GM21367 (cell line): Measurements from ENCODE around the gene ADARB1.
A peak's percentile ranks its signal among the peaks of the same experiment; 100 is the strongest.
"Not testable (repeated sequence)": the region's sequence is repeated elsewhere in the genome, so short reads cannot be mapped to it uniquely, and the experiment has no call there.

Source experiments
- ATAC-seq: cut with Tn5 transposase; IDR thresholded peaks from one replicate; pipeline ENCODE4 v1.9.1; 2021; ENCODE audit not compliant: unreplicated experiment

Gene ADARB1

DNA sequence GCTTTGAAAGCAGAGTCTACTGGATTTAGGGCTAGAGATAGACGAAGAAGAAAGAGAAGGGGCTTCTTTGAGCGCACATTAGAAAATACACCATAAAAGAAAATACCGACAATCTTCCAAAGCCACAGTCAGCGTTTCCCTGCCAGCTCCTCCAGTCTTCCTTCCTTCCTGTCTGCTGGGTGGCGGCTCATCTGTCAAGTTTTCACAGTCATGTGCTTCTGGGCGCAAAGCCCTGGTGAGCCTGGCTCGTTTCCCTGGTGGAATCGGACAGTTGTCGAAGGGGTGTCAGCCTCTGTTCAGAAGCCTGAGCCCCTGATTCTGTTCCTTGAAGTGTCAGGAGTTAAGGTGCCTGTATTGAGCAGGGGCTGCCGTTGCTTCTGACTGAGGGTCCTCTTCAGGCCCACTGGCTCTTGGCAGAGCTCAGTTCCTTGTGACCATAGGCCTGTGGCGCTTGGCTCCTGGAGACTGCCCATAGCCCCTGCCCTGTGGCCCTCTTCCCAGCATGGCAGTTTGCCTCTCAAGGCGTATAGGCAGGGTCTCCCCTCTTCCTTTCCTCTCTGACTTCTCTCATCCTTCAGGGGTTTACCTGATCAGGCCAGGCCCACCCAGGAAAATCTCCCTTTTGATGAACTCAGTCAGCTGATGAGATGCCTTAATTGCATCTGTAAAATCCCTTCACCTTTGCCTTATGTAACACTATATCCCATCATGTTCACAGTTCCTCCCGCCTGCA is 58.6 kb downstream of the ADARB1 start:
- ATAC-seq = no peak

DNA sequence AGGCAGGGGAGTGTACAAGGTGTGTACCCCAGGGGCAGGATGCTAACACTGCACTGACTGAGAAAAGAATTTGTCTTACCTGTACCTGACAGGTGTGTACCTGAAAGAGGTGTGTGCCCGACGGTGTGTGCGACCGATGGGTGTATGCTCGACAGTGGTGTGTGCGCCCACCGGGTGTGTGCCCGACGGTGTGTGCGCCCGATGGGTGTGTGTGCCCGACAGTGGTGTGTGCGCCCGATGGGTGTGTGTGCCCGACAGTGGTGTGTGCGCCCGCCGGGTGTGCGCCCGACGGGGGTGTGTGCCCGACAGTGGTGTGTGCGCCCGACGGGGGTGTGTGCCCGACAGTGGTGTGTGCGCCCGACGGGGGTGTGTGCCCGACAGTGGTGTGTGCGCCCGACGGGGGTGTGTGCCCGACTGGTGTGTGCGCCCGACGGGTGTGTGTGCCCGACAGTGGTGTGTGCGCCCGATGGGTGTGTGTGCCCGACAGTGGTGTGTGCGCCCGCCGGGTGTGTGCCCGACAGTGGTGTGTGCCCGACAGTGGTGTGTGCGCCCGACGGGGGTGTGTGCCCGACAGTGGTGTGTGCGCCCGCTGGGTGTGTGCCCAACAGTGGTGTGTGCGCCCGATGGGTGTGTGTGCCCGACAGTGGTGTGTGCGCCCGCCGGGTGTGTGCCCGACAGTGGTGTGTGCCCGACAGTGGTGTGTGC is 59.3 kb downstream of the ADARB1 start:
- ATAC-seq = not testable (repeated sequence)

DNA sequence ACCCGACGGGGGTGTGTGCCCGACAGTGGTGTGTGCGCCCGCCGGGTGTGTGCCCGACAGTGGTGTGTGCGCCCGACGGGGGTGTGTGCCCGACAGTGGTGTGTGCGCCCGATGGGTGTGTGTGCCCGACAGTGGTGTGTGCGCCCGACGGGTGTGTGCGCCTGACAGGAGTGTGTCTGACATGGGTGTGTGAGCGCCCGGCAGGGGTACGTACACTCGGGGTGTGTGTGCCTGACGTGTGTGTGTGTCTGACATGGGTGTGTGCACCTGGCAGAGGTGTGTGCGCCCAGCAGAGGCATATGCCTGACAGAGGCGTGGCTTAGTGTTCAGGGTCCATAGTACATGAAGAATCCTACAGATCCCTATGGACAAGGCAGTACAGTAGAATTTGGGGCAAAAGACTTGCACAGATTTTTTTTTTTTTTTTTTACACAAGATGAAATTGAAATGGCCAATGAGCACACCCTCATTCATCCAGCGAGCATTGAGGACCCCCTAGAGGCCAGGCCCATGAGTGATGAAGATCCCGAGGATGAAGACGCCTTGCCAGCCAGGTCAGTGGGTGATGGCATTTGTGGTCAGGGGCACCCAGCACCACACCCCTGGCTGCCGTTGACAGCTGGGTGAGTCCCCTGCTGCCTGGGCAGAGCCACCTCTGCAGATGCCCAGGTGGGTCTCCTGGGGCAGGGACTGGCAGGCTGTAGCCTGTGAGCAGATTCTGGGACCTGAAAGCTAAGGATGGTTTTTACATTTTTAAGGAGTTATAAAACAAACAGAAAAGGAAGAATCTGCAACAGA is 60.1 kb downstream of the ADARB1 start:
- ATAC-seq = no peak

DNA sequence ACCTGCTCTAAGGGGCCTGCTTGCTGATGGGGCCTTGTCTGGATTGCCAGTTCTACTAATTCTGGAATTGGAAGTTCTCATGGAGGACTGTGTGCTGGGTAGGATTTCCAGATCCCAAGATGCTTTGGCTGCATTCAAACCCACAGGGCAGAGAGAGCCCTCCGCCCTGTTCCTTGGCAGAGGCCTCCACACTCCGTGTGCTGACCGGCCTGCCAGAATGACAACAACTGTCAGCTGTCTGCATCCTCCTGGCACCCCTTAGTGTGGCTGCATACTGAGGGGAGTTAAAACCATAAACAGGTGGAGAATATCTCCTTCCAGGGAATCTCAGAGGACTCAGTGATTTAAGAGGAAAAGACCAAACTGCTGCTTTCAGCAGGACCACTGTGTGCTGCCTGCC is 60.7 kb downstream of the ADARB1 start:
- no peak for ATAC-seq

DNA sequence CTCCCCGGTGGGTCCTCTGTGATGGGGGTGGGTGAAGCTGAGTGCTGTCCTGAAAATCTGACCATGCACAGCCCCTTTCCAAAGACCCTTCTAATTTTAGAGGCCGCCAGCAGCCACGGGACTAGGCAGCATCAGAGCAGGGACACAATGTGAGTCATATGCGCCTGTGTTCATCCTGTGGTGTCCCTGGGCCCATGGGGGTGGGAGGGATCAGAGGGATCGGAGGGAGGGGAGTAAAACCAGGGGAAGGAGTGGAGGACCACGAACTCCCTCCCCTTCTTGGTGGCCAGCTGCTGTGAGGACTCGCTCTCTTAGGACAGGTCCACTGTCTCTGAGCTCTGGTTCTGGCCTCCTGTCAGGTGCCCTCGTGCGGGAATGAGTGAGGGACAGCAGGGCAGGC is 61.5 kb downstream of the ADARB1 start:
- no peak for ATAC-seq

DNA sequence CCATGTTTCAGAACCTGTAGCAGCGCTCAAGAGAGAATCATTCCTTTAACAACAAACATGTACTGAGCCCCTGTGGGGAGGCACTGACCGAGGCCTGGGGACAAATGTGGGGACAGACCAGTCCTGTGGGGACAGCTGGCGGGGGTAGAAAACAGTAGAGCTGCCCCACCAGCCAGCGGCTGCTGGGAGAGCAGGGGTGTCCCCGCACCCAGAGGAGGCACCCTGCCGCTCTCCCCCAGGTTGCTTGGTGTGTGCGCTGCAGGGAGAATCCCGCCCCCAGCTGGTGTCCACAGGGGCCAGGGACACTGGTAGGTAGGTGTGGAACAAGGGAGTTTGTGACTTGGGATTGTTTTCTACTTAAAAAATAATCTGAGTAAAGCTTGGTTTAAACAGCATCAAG is 62.1 kb downstream of the ADARB1 start:
- no peak for ATAC-seq

DNA sequence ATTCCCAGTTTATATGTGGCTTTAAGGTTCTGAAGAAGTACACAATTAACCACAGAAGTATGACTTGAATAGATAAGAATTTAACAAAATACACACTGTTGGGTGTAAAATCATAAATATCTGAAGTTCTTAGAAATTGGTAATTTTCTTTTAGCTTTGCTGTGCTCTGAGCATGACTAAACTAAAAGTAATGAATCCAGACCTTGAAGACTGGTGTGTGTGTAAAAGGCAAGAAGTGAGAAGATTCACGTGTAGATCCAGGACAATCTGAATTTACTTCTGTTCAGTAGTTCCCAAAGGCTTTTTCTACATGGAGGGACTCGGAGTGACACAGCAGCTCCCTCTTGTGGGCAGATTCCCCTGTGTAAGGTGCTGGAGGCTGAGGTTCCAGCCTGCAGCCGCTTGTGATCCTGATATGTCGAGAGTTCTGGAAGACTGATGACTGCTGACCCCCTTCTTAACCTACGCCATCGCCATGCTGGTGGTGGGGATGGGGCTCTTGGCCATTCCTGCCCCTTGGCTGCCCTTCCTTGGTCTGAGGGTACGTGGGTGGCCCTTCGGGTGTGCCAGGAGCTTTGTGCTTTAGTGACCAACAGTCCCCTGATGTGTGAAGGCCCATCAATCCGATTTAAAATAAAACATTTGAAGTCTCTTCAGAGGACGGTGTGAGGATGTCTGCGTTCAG is 62.7 kb downstream of the ADARB1 start:
- ATAC-seq = no peak

DNA sequence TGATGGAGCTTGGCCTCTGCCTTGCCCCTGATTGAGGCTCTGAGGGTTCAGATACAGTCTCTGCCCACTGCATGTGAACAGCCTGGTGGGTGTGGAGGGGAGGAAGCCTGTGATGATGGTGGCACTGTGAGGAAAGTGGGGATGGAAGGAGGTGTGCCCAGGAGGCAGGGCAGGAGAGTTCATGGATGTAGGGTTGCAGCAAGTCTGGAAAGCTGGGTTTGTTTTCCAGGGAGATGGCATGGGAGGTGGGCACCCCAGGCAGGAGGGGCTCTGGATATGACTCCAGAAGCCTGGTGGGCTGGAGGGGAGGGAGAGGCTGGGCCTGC is 63.2 kb downstream of the ADARB1 start:
- no peak for ATAC-seq

DNA sequence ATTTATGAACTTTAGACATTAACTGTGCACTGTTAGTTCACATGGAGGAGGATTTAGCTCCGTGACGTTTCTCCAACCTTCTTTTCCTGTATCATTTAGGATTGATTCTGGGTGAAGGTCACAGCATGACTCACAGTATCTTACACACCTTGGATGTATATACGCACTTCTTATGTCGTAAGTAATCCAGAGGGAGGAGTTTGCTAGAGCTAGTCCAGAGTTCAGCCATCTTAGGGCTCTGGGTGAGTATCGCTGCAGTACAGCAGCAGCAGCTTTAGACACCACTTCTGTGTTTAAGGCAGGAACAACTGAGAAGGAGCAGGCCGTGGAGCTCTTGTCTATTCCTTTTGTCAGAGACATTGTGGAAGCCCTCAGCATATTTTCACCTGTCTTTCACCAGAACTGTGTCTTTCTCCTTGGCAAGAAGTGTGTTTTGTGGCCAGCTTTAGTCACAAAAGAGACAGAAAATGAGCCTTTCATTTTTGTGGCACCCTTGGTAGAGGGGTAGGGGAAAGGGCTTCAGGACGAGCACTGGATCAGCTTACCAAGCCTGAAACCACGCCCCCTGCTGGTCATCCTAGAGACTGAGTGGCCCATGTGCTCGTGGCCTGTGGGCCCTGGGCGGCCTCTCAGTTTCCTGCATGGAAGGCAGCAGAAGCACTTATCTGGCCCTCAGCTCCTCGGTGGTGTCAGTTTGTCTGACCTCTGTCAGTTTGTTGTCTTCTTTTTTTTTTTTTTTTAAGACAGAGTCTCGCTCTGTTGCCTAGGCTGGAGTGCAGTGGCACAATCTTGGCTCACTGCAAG is 64.0 kb downstream of the ADARB1 start:
- no peak for ATAC-seq

DNA sequence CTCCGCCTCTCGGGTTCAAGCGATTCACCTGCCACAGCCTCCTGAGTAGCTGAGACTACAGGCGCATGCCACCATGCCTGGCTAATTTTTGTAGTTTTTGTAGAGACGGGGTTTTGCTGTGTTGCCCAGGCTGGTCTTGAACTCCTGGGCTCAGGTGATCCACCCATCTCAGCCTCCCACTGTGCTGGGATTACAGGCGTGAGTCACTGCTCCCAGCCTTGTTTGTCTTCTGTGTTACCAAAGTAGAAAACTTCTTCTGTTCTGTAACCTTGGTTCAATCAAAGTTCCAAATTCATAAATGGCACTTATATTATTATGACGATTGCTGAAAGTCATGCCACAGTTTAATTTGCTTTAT is 64.6 kb downstream of the ADARB1 start:
- ATAC-seq = not testable (repeated sequence)

DNA sequence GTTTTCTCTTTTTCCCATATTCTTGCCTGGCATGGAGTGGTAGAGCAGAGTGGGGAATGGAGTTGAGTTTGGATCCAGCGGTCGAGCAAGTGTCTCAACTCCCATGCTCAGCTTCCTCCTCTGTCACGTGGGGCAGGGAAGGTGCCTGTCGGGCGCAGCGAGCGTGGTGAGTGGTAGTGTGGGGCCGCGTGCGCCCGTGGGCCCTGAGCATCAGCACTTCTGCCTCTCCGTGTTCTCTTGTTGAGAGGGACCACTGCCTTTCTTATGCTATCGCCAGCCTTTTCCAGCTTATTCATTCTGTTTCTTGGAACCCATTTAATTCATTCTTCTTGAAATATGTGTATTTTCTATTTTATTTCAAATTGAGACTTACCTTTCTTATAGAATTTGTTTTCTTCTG is 65.1 kb downstream of the ADARB1 start:
- no peak for ATAC-seq

DNA sequence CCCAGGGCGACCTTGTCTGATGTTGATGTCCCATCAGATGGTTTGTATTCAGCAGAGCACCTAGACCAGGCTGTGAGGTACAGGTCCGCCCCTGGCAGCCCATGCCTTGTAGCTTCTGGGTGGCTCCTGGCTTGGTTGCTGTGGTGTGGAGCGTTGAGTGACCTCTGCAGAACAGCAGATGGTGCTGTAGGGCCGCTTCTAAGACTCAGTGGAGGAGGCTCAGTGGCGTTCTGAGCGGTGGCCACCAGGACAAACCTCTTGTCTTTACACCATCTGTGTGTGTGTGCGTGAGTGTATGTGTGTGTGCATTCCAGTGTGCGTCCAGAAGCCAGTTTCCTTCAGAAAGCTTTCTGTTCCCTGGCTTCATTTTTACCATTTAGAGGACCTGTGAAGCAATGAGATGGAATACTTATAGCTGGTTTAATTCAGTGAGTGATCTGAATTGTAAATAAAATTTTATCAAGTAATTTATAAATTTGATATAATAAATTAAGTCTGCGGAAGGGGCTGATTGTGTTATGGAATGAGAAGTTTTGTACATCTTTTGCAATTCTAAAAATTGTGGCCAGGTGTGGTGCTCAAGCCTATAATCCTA is 66.1 kb downstream of the ADARB1 start:
- peak; percentile 51 for ATAC-seq

DNA sequence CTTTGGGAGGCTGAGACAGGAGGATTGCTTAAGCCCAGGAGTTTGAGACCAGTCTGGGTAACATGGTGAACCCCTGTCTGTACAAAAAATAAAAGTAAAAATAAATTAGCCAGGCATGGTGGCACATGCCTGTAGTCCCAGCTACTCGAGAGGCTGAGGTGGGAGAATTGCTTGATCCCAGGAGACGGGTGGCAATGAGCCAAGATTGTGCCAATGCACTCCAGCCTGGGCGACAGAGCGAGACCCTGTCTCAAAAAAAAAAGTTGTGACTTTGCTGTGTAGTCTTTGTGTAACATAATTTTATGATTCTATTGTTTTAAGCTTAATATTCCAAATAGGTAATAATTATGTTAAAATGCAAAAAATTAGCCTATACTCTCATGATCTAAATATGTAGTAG is 66.6 kb downstream of the ADARB1 start:
- ATAC-seq = not testable (repeated sequence)

DNA sequence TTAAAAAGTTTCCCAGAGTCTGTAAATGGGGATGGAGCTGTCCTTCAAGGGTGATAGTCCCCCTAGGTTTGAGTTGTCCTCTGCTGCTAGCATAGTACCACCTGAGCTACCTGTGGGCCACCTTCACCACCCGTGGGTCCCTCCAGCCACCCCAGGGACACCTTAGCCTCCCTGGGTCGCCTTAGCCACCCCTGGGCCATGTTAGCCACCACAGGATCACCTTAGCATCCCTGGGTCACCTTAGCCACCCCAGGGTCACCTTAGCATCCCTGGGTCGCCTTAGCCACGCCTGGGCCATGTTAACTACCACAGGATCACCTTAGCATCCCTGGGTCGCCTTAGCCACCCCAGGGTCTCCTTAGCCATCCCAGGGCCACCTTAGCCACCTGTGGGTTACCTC is 67.1 kb downstream of the ADARB1 start:
- no peak for ATAC-seq

DNA sequence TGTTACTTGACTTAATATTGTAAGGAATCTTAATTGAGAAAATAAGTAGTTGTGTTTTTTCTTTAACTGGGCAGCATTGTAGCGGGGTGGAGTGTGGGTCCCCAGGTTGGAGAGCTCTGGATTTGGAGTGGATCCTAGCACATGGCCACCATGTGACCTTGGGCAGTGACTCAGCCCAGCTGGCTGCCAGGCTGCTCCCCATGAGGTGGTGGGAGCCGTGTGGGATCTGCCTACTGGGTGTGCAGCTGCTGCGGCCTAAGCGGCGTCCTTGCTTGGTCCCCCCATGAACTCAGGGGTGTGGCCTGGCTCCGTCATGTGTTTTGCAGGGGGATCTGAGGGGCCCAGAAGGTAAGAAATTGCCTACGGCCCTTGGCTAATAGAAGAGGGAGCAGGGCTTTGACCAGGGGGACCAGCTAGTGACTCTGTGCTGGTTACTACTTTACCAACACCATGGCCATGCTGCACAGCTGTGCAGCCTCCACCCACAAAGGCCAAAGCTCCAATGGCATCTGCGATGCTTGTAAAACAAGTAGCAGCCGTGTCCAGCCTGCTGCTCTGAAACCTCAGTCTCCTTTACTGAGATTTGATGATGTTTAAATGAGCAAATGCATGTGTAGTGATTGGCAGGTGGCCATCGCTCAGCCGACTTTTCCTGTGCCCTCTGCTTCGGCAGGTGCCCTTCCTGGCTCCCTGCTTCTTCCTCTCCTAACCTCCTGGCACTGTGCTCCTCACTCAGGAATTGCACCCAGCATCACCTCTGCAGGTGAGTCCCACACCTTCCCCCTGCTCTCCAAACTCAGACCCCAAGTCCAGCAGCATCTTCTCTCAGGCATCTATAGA is 68.3 kb downstream of the ADARB1 start:
- no peak for ATAC-seq

DNA sequence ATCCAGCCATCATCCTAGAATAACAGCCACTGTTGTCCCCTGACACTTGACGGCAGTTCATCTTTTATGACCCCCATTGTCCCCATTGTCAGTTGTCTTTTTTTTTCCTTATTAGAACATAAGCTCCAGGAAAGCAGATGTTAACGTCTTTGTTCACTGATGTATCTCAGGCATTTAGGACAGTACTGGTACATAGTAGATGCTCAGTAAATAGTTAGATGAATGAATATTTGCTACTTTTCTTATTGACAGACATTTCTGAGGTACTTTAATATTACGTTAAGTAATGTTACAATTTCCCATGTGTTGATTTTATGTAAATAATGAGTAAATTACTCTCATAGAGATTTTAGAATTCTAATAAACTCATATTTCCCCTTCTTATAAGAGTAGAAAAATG is 69.5 kb downstream of the ADARB1 start:
- ATAC-seq = no peak

DNA sequence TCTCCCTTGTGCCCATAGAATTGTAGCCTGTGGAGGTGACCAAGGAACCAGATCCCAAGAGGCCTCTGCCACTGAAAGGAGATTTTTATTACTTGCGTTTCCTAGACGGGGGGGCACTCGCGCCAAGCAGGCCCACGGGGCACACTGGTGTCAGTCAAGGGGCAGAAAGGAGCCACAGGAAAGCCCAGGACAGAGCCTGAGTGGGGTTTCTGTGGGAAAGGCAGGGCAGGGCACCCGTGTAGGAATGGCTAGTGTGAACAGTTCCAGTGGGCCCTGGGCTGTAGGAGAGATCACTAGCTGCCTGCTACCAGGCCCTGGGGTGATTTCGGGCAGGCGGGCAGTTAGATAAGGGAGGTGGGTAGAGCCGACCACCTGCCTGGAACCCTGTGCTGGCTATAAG is 70.8 kb downstream of the ADARB1 start:
- ATAC-seq = no peak

DNA sequence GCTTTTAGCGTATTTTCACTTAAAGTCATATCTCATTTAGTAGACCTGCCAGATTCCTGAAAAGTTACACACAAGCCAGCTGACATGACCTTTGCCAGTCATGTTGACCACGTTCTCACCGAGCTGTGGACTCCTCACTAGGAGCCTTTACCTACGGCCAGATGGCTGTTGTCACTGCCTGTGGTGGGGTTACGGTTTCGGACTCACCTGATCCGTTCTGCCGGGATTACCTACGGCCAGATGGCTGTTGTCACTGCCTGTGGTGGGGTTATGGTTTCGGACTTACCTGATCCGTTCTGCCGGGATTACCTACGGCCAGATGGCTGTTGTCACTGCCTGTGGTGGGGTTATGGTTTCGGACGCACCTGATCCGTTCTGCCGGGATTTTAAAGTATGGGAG is 71.5 kb downstream of the ADARB1 start:
- not testable (repeated sequence) for ATAC-seq

DNA sequence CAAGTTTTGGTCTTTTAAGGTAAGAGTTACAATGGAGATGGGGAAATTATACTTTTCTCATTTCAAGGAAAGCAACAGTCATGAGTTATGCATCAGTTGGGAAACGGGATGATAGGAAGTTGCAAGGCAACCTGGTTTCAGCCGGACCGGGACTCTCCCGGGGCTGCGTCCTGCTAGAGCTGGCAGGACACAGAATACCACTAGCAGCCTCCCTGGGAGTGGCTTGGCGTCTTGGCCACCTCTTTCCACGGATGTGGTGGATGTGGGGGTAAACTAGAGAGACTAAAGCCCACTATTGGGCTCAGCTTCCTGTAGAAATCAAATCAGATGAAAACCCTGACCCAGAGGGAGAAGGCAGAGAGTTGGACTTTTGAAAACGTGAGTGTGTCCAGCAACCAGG is 71.9 kb downstream of the ADARB1 start:
- ATAC-seq = no peak

DNA sequence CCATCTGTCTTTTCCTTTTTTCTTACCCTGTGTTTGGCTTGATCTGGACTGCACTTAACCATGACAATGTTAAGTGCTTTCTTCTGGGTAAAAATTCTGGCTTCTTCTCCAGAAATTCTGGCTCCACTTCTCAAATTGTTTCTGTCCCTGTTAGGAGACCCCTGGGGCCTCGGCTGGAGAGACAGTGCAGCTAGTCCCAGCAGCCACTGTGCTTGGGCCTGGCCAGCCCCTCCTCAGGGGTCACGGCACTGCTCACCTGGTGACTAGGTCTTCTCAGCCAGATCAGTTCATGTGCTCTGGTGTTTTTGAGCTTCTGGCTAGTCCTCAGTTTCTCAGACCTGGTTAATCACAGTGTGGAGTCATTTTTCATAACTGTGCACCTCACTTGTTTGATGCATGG is 72.4 kb downstream of the ADARB1 start:
- no peak for ATAC-seq
